Liver (tissue), 9 donors: ENCODE results near the gene MBNL2. TPM values are rescaled to one million over a fixed set of nuclear protein-coding genes. Genes with fewer than 3 reads are reported as not detected.

Source experiments
- DNase-seq: peaks from one replicate; pipeline ENCODE4 v3.0.0-alpha.2; 2017; ENCODE audit warnings: low spot score
- H3K27ac ChIP-seq, 2 donors: one replicate each; pipeline ENCODE4 v1.7.0; 2013; ENCODE audit warnings: inconsistent platforms in 2 of 2, low read length in 2 of 2, control low read depth in 1 of 2, low read depth in 1 of 2, mild to moderate bottlenecking in 1 of 2
- H3K27me3 ChIP-seq, 4 donors: one replicate each; pipeline versions ENCODE4 v1.6.1 to v1.7.0; 2013; ENCODE audit warnings: low read length in 3 of 4, inconsistent platforms in 1 of 4, mild to moderate bottlenecking in 1 of 4, moderate library complexity in 1 of 4; ENCODE audit not compliant: control insufficient read depth in 4 of 4, insufficient read depth in 4 of 4
- H3K36me3 ChIP-seq, 4 donors: one replicate each; pipeline versions ENCODE4 v1.6.1 to v1.7.0; 2013; ENCODE audit warnings: low read length in 3 of 4, mild to moderate bottlenecking in 3 of 4, low read depth in 1 of 4, moderate library complexity in 1 of 4; ENCODE audit not compliant: control insufficient read depth in 4 of 4, insufficient read depth in 3 of 4
- H3K4me1 ChIP-seq, 4 donors: one replicate each; pipeline versions ENCODE4 v1.6.1 to v1.7.0; 2013; ENCODE audit warnings: low read length in 3 of 4, mild to moderate bottlenecking in 3 of 4, moderate library complexity in 1 of 4; ENCODE audit not compliant: control insufficient read depth in 4 of 4, insufficient read depth in 4 of 4
- H3K4me3 ChIP-seq, 3 donors: one replicate each; pipeline versions ENCODE4 v1.6.1 to v1.7.0; 2013; ENCODE audit warnings: low read length in 3 of 3, control low read depth in 1 of 3, low read depth in 1 of 3, mild to moderate bottlenecking in 1 of 3
- H3K9ac ChIP-seq, 2 donors: one replicate each; pipeline ENCODE4 v1.7.0; 2013; ENCODE audit warnings: low read length in 2 of 2, mild to moderate bottlenecking in 2 of 2, moderate library complexity in 2 of 2, control low read depth in 1 of 2, low read depth in 1 of 2
- H3K9me3 ChIP-seq, 4 donors: one replicate each; pipeline versions ENCODE4 v1.6.1 to v1.7.0; 2013; ENCODE audit warnings: low read length in 3 of 4; ENCODE audit not compliant: control insufficient read depth in 4 of 4
- EGR1 ChIP-seq, 2 donors: IDR thresholded peaks; 2 replicates each; pipeline ENCODE4 v1.6.1; 2016 to 2018; ENCODE audit warnings: antibody characterized with exemption in 2 of 2, low read depth in 2 of 2
- FOXA2 ChIP-seq: IDR thresholded peaks from 2 replicates; pipeline ENCODE4 v1.6.1; 2016; ENCODE audit warnings: antibody characterized with exemption
- GABPA ChIP-seq, 2 donors: IDR thresholded peaks in 1 of 2; conservative IDR thresholded peaks in 1 of 2; 2 replicates each; pipeline ENCODE4 v1.6.1; 2016; ENCODE audit warnings: antibody characterized with exemption in 2 of 2, mild to moderate bottlenecking in 1 of 2, moderate library complexity in 1 of 2
- HNF4A ChIP-seq, 2 donors: conservative IDR thresholded peaks; 2 replicates each; pipeline ENCODE4 v1.6.1; 2016; ENCODE audit warnings: antibody characterized with exemption in 2 of 2, mild to moderate bottlenecking in 2 of 2
- HNF4G ChIP-seq: IDR thresholded peaks from 2 replicates; pipeline ENCODE4 v1.6.1; 2016; ENCODE audit warnings: antibody characterized with exemption
- NR2F2 ChIP-seq: IDR thresholded peaks from 2 replicates; pipeline ENCODE4 v1.6.1; 2016; ENCODE audit warnings: antibody characterized with exemption
- RAD21 ChIP-seq, 2 donors: IDR thresholded peaks; 2 replicates each; pipeline ENCODE4 v1.6.1; 2016; ENCODE audit warnings: antibody characterized with exemption in 2 of 2, mild to moderate bottlenecking in 2 of 2
- YY1 ChIP-seq: IDR thresholded peaks from 2 replicates; pipeline ENCODE4 v1.6.1; 2016; ENCODE audit warnings: antibody characterized with exemption, mild to moderate bottlenecking
- WGBS: extraction: QIAGEN DNeasy Blood & Tissue Kit; methylation state at CpG from one replicate; pipeline ENCODE4 v1.1.7; 2013; 5-methylcytosine and 5-hydroxymethylcytosine counted together
- polyA plus RNA-seq, 2 donors: library from polyadenylated mRNA; stranded (reverse) in 1 of 2; unstranded in 1 of 2; fragments of 200-250 nt in 1 of 2; fragments of >200 nt in 1 of 2; fragmentation: Nextera tagmentation in 1 of 2; extraction: Ambion mirVana in 1 of 2; gene quantifications; one replicate each; pipeline versions ENCODE4 v1.2.1 to v1.2.3, GENCODE V29; 2013 to 2015
- total RNA-seq, 2 donors: library from RNA; depleted of rRNA; stranded (reverse); fragments of >200 nt; gene quantifications; one replicate each; pipeline ENCODE4 v1.2.3, GENCODE V29; 2014
- TF ChIP-seq, protein P1 (sequence below): fragments of 150-350 bp; IDR thresholded peaks from 2 replicates; pipeline ENCODE4 v1.5.1; 2017; ENCODE audit warnings: improper control_type of control experiment, low read depth, low read length; ENCODE audit not compliant: missing input control
- TF ChIP-seq, protein P2 (sequence below): IDR thresholded peaks from 2 replicates; pipeline ENCODE4 v1.6.1; 2016; ENCODE audit warnings: antibody characterized with exemption
- TF ChIP-seq, protein P3 (sequence below): IDR thresholded peaks from 2 replicates; pipeline ENCODE4 v1.6.1; 2016; ENCODE audit warnings: antibody characterized with exemption
- TF ChIP-seq, protein P4 (sequence below): IDR thresholded peaks from 2 replicates; pipeline ENCODE4 v1.6.1; 2016; ENCODE audit warnings: antibody characterized with exemption
- donor health status: healthy.
- donor health status: healthy.
- donor health status: healthy.
- donor health status: healthy.
- donor health status: healthy.

Gene MBNL2
- total and polyA plus RNA-seq, 4 donors = 16.0 to 49.6 (median 36.8) TPM

DNA sequence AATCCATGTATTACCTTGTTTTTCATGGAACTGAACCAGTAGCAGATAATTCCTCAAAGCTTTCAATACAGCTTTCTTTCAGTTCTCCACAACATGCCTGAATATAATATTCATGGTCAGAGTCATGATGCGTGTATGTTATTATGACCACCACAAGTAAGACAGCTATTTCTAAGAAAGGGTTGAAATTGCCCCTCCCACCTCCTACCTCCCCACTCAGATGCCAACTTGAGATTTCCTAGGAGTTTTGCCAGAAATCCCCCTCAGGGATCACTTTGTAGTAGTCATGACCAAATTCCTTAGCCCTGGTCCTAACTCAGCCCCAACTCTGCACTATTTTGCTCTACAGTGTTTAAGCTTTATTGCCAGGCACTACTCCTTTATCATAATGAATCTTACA, 141.9 kb downstream of the MBNL2 start:
- H3K9ac ChIP-seq = no peak overlapping the region
- TF ChIP-seq YY1 = no peak
- TF ChIP-seq, protein P1, sequence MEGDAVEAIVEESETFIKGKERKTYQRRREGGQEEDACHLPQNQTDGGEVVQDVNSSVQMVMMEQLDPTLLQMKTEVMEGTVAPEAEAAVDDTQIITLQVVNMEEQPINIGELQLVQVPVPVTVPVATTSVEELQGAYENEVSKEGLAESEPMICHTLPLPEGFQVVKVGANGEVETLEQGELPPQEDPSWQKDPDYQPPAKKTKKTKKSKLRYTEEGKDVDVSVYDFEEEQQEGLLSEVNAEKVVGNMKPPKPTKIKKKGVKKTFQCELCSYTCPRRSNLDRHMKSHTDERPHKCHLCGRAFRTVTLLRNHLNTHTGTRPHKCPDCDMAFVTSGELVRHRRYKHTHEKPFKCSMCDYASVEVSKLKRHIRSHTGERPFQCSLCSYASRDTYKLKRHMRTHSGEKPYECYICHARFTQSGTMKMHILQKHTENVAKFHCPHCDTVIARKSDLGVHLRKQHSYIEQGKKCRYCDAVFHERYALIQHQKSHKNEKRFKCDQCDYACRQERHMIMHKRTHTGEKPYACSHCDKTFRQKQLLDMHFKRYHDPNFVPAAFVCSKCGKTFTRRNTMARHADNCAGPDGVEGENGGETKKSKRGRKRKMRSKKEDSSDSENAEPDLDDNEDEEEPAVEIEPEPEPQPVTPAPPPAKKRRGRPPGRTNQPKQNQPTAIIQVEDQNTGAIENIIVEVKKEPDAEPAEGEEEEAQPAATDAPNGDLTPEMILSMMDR = no peak
- TF ChIP-seq, protein P2, sequence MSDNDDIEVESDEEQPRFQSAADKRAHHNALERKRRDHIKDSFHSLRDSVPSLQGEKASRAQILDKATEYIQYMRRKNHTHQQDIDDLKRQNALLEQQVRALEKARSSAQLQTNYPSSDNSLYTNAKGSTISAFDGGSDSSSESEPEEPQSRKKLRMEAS = no peak
- TF ChIP-seq FOXA2 = no peak
- TF ChIP-seq, protein P3, sequence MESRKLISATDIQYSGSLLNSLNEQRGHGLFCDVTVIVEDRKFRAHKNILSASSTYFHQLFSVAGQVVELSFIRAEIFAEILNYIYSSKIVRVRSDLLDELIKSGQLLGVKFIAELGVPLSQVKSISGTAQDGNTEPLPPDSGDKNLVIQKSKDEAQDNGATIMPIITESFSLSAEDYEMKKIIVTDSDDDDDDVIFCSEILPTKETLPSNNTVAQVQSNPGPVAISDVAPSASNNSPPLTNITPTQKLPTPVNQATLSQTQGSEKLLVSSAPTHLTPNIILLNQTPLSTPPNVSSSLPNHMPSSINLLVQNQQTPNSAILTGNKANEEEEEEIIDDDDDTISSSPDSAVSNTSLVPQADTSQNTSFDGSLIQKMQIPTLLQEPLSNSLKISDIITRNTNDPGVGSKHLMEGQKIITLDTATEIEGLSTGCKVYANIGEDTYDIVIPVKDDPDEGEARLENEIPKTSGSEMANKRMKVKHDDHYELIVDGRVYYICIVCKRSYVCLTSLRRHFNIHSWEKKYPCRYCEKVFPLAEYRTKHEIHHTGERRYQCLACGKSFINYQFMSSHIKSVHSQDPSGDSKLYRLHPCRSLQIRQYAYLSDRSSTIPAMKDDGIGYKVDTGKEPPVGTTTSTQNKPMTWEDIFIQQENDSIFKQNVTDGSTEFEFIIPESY = no peak
- H3K4me1 ChIP-seq = peaks cover 0 to 28% (median 21%) of the 10 kb centered on the region in 4 donors
- no peak overlapping the region for H3K4me3 ChIP-seq
- no peak overlapping the region for H3K27ac ChIP-seq
- H3K36me3 ChIP-seq = peaks cover 9 to 50% (median 41%) of the 10 kb centered on the region in 4 donors
- DNase-seq = no peak
- H3K9me3 ChIP-seq = no peaks in the 10 kb centered on the region
- 95% methylated on average over 1 of the region's 1 CpG for WGBS
- H3K27me3 ChIP-seq = no peaks in the 10 kb centered on the region

DNA sequence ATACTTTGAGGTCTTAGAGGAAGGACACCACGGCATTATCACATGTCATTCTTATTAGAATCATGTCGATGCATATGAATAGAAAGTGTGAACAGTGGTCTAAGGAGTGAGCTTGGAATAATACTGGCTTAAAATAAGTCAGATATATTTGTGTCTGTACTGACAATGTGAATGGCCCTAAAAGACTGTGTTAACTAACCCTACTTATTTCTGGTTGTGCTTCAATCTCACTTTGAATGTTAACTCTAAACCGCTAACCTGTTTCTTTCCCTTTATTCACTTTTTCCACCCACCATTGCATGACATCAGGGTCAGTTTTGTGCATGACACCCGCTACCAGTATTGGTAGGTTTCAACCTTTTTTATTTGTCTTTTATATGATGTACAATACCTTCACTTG, 142.7 kb downstream of the MBNL2 start:
- Histone ChIP-seq H3K9me3 (no peaks in the 10 kb centered on the region), H3K4me3 (no peak overlapping the region), H3K36me3 (peaks cover 9 to 50% (median 41%) of the 10 kb centered on the region in 4 donors), H3K9ac (no peak overlapping the region), H3K27me3 (no peaks in the 10 kb centered on the region), H3K4me1 (peaks cover 0 to 28% (median 19%) of the 10 kb centered on the region in 4 donors), H3K27ac (no peak overlapping the region)
- no peak for DNase-seq
- WGBS = 95% methylated on average over 4 of the region's 4 CpGs
- TF ChIP-seq, protein P4, sequence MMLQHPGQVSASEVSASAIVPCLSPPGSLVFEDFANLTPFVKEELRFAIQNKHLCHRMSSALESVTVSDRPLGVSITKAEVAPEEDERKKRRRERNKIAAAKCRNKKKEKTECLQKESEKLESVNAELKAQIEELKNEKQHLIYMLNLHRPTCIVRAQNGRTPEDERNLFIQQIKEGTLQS = no peak
- TF ChIP-seq HNF4G (no peak), HNF4A (conservative IDR thresholded peaks at IDR 0.05) (no peak), GABPA (IDR thresholded peaks at IDR 0.05 in 1 of 2, conservative IDR thresholded peaks at IDR 0.05 in 1 of 2) (no peak), NR2F2 (no peak), RAD21 (IDR thresholded peaks at IDR 0.05) (no peak), EGR1 (IDR thresholded peaks at IDR 0.05; ENCODE audit: low read depth in 2 of 2) (no peak)
- TF ChIP-seq, protein P2 = no peak
- TF ChIP-seq, protein P3 = no peak
- TF ChIP-seq, protein P1 = no peak
